Type B pancreatic cell (in vitro differentiated cells): ENCODE results near the gene STK31. TPM values are rescaled to one million over a fixed set of nuclear protein-coding genes. Genes with fewer than 3 reads are reported as not detected.
"Not testable (repeated sequence)": the region's sequence is repeated elsewhere in the genome, so short reads cannot be mapped to it uniquely, and the experiment has no call there.

ENCODE experiments used
- DNase-seq: peaks from one replicate; pipeline ENCODE4 v3.0.0; 2021; ENCODE audit warnings: mixed read lengths; ENCODE audit not compliant: unreplicated experiment; ENCODE audit errors: extremely low spot score
- H3K27ac Mint-ChIP-seq: 2 replicates; pipeline ENCODE4 v1.8.0; 2021; ENCODE audit warnings: mild to moderate bottlenecking, mixed read lengths
- H3K27me3 Mint-ChIP-seq: 2 replicates; pipeline ENCODE4 v1.8.0; 2021; ENCODE audit warnings: mixed read lengths
- H3K36me3 Mint-ChIP-seq: 2 replicates; pipeline ENCODE4 v1.8.0; 2021; ENCODE audit warnings: mixed read lengths
- H3K4me1 Mint-ChIP-seq: one replicate; pipeline ENCODE4 v1.8.0; 2021; ENCODE audit warnings: mixed read lengths; ENCODE audit not compliant: unreplicated experiment
- H3K4me3 Mint-ChIP-seq: 2 replicates; pipeline ENCODE4 v1.8.0; 2021; ENCODE audit warnings: mild to moderate bottlenecking, mixed read lengths
- H3K9me3 Mint-ChIP-seq: 2 replicates; pipeline ENCODE4 v1.8.0; 2021; ENCODE audit warnings: mixed read lengths
- total RNA-seq: library from RNA; stranded (reverse); gene quantifications from 2 replicates; pipeline ENCODE4 v1.2.1, GENCODE V29; 2021; ENCODE audit warnings: low replicate concordance
- TF ChIP-seq, protein P1 (sequence below): fragments of 200-600 bp; sonication (generic); conservative IDR thresholded peaks from 2 replicates; pipeline ENCODE4 v1.5.0; 2021; ENCODE audit warnings: antibody characterized with exemption, mild to moderate bottlenecking

The STK31 gene
- total RNA-seq, 1 donor from 2014 or later = 0.43 TPM

- H3K4me1 Mint-ChIP-seq = no peaks in the 10 kb centered on the region
- peaks cover 16% of the 10 kb centered on the region for H3K9me3 Mint-ChIP-seq
- no peak for DNase-seq
- H3K27me3 Mint-ChIP-seq = no peaks in the 10 kb centered on the region
- no peak overlapping the region for H3K4me3 Mint-ChIP-seq
- H3K27ac Mint-ChIP-seq = no peak overlapping the region
- H3K36me3 Mint-ChIP-seq = no peaks in the 10 kb centered on the region
- TF ChIP-seq, protein P1, sequence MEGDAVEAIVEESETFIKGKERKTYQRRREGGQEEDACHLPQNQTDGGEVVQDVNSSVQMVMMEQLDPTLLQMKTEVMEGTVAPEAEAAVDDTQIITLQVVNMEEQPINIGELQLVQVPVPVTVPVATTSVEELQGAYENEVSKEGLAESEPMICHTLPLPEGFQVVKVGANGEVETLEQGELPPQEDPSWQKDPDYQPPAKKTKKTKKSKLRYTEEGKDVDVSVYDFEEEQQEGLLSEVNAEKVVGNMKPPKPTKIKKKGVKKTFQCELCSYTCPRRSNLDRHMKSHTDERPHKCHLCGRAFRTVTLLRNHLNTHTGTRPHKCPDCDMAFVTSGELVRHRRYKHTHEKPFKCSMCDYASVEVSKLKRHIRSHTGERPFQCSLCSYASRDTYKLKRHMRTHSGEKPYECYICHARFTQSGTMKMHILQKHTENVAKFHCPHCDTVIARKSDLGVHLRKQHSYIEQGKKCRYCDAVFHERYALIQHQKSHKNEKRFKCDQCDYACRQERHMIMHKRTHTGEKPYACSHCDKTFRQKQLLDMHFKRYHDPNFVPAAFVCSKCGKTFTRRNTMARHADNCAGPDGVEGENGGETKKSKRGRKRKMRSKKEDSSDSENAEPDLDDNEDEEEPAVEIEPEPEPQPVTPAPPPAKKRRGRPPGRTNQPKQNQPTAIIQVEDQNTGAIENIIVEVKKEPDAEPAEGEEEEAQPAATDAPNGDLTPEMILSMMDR = no peak
Observed at GRCh38 chr7:23833405-23833804, 123.4 kb downstream of the STK31 start.

DNA sequence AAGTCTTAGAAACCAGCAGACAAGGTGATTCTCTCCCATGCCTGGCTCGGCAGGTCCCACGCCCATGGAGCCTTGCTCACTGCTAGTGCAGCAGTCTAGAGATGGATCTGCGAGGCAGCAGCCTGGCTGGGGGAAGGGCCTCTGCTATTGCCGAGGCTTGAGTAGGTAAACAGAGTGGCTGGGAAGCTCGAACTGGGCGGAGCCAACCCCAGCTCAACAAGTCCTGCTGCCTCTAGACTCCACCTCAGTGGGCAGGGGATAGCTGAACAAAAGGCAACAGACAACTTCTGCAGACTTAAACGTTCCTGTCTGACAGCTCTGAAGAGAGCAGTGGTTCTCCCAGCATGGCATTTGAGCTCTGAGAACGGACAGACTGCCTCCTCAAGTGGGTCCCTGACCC, 134.8 kb downstream of the STK31 start:
- not testable (repeated sequence) for H3K9me3 Mint-ChIP-seq, H3K4me3 Mint-ChIP-seq, H3K27ac Mint-ChIP-seq

DNA sequence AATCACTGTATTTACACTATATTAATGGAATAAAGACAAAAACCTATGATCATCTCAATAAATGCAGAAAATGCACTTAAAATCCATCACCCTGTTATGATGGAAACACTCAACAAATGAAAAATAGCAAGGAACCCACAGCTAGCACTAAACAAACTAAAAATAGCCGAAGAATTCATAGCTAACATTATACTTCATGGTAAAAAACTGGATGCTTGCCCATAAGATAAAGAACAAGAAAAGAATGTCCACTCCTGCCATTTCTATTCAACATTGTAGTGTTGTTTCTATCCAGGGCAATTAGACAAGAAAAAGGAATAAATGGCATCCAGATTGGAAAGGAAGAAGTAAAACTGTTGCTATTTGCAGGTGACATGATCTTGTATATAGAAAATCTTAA, 142.1 kb downstream of the STK31 start:
- TF ChIP-seq, protein P1 = no peak
- no peaks in the 10 kb centered on the region for H3K4me1 Mint-ChIP-seq
- DNase-seq = no peak
- no peak overlapping the region for H3K4me3 Mint-ChIP-seq
- H3K27me3 Mint-ChIP-seq = no peaks in the 10 kb centered on the region
- H3K36me3 Mint-ChIP-seq = no peaks in the 10 kb centered on the region
- no peaks in the 10 kb centered on the region for H3K9me3 Mint-ChIP-seq
- H3K27ac Mint-ChIP-seq = no peak overlapping the region

More for the DNA sequence above, 134.8 kb downstream of the STK31 start:
- H3K27me3 Mint-ChIP-seq, H3K36me3 Mint-ChIP-seq, DNase-seq, H3K4me1 Mint-ChIP-seq: not testable (repeated sequence)

DNA sequence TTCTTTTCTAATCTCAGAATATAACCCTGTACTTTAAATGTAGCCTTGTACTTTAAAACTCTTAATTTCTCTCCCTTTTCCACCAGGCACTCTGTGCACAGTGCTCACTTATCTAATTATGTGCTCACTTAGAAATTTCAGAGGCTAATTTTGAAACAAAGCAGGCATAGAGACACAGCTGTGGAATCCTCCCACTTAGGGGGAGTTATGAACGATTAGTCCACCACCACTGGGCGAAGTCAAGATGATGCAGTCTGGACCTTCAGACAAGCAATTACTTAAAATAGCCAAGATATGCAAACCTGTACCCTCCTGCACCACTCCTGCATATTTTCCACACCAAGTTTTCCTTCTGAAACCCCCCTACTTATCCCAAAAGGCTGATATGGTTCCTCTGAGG, 143.0 kb downstream of the STK31 start:
- H3K36me3 Mint-ChIP-seq = no peaks in the 10 kb centered on the region
- H3K4me3 Mint-ChIP-seq = no peak overlapping the region
- no peak overlapping the region for H3K27ac Mint-ChIP-seq
- TF ChIP-seq, protein P1 = no peak
- H3K27me3 Mint-ChIP-seq = no peaks in the 10 kb centered on the region
- H3K4me1 Mint-ChIP-seq = no peaks in the 10 kb centered on the region
- no peaks in the 10 kb centered on the region for H3K9me3 Mint-ChIP-seq
- no peak for DNase-seq

DNA sequence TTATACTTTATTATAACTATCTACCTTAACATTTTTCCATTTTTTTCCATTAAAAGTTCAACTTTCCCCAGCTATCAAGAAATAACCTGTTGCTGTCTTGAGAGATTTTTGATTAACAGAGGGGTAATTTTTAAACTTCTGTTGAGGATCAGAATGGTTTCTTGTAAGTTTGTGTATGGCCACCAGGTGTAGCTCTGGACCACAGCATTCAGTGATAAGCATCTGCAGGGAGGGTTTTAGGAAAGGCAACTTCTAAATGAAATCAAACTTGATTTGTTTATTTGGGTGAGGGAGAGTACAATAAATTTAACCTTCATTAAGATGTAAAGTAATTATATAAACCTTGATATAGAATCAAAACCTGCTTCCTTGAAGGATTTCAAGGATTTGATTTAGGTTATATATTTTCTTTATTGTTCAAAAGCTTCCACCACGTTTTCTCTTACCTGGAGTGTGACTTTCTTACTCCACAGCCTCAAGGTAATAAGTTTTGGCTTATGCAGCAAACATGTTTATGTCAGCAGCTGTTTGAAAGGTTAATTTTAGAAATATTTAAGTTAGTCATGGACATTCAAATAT, 153.3 kb downstream of the STK31 start:
- H3K4me1 Mint-ChIP-seq = no peaks in the 10 kb centered on the region
- TF ChIP-seq, protein P1 = peak; percentile 81
- DNase-seq = no peak
- no peaks in the 10 kb centered on the region for H3K9me3 Mint-ChIP-seq
- no peak overlapping the region for H3K27ac Mint-ChIP-seq
- no peak overlapping the region for H3K4me3 Mint-ChIP-seq
- H3K27me3 Mint-ChIP-seq = peaks cover 10% of the 10 kb centered on the region
- no peaks in the 10 kb centered on the region for H3K36me3 Mint-ChIP-seq

- H3K36me3 Mint-ChIP-seq = no peaks in the 10 kb centered on the region
- H3K4me3 Mint-ChIP-seq = no peak overlapping the region
- no peak for DNase-seq
- peaks cover 14% of the 10 kb centered on the region for H3K27me3 Mint-ChIP-seq
- TF ChIP-seq, protein P1 = no peak
- H3K4me1 Mint-ChIP-seq = no peaks in the 10 kb centered on the region
- no peak overlapping the region for H3K27ac Mint-ChIP-seq
- H3K9me3 Mint-ChIP-seq = no peaks in the 10 kb centered on the region
Observed at GRCh38 chr7:23864973-23865372, 155.0 kb downstream of the STK31 start.
